Right ventricle myocardium inferior (tissue), 1 donor: ENCODE data around the gene TMEM121. TPM values are rescaled to one million over a fixed set of nuclear protein-coding genes. Genes with fewer than 3 reads are reported as not detected.

Source experiments
- ATAC-seq: fragments of 200-7000 bp; cut with Tn5 transposase; one replicate; pipeline ENCODE4 v1.9.1; 2020; ENCODE audit warnings: mild to moderate bottlenecking, moderate library complexity
- DNase-seq: peaks from one replicate; pipeline ENCODE4 v3.0.0; 2021; ENCODE audit errors: missing footprints
- intact Hi-C: fragments of 100-400 bp; cut with DNase I; formaldehyde crosslinking; loops from one replicate; pipeline ENCODE4 v1.11.0; 2022
- total RNA-seq: library from RNA; stranded (reverse); fragmentation: NEBNext Ultra II Directional; extraction: Animal tissue kit (Norgen Biotek cat#: 25700); gene quantifications from one replicate; pipeline ENCODE4 v1.2.1, GENCODE V29; 2021
- donor health status: DM: no; HTN: yes; CAD: no; lungs with severe emphysema.

Gene TMEM121
- total RNA-seq, 1 donor from 2014 or later, result 3.4 TPM

- intact Hi-C loops, result no loop called here
- ATAC-seq, result no peak
Measured at GRCh38 chr14:105508069-105508468, 18.3 kb upstream of the TMEM121 start.

GRCh38 chr14:105508601-105509000, 17.8 kb upstream of the TMEM121 start:
- ATAC-seq (no peak), DNase-seq (peak; percentile 53)
- intact Hi-C loops, result no loop called here

More at GRCh38 chr14:105508069-105508468, 18.3 kb upstream of the TMEM121 start:
- peak; percentile 47 for DNase-seq

- intact Hi-C loops, result no loop called here
- DNase-seq (no peak), ATAC-seq (no peak)
Measured at GRCh38 chr14:105517096-105517495, 9.3 kb upstream of the TMEM121 start.

GRCh38 chr14:105519946-105520698, 6.3 kb upstream of the TMEM121 start:
- intact Hi-C loops, result no loop called here
- DNase-seq (no peak), ATAC-seq (no peak)

GRCh38 chr14:105525326-105525725, 1.1 kb upstream of the TMEM121 start:
- intact Hi-C loops, result no loop called here
- ATAC-seq, result no peak

GRCh38 chr14:105526776-105527380, 495 bp downstream of the TMEM121 start:
- ATAC-seq (no peak), DNase-seq (no peak)
- intact Hi-C loops, result loop anchor here (2.0 kb wide), 1 partner anchor 32 kb away; no protein-coding TSS in a partner anchor

More at GRCh38 chr14:105525326-105525725, 1.1 kb upstream of the TMEM121 start:
- peak; percentile 11 for DNase-seq

GRCh38 chr14:105527381-105527825, 1.0 kb downstream of the TMEM121 start:
- DNase-seq (peak; percentile 55), ATAC-seq (no peak)
- intact Hi-C loops, result loop anchor here (2.0 kb wide), 1 partner anchor 33 kb away; no protein-coding TSS in a partner anchor

- DNase-seq (peak; percentile 89), ATAC-seq (peak; percentile 81)
- intact Hi-C loops, result loop anchor here (1.0 to 2.0 kb wide), 3 partner anchors 33 to 323 kb away; no protein-coding TSS in a partner anchor
Measured at GRCh38 chr14:105527826-105528585, 1.6 kb downstream of the TMEM121 start.

- ATAC-seq (no peak), DNase-seq (no peak)
- intact Hi-C loops, result loop anchor here (1.0 to 2.0 kb wide), 2 partner anchors 157 to 324 kb away; no protein-coding TSS in a partner anchor
Measured at GRCh38 chr14:105528586-105529318, 2.4 kb downstream of the TMEM121 start.

GRCh38 chr14:105529319-105529568, 2.9 kb downstream of the TMEM121 start:
- intact Hi-C loops, result loop anchor here (2.0 kb wide), 1 partner anchor 324 kb away; no protein-coding TSS in a partner anchor
- no peak for DNase-seq
- ATAC-seq, result no peak

- DNase-seq (peak; percentile 64), ATAC-seq (no peak)
- intact Hi-C loops, result loop anchor here (2.0 kb wide), 1 partner anchor 325 kb away; no protein-coding TSS in a partner anchor
Measured at GRCh38 chr14:105529569-105530284, 3.3 kb downstream of the TMEM121 start.

- intact Hi-C loops, result no loop called here
- DNase-seq, result no peak
- no peak for ATAC-seq
Measured at GRCh38 chr14:105530285-105531087, 4.1 kb downstream of the TMEM121 start.

GRCh38 chr14:105531088-105531893, 4.9 kb downstream of the TMEM121 start:
- no peak for DNase-seq
- intact Hi-C loops, result no loop called here
- ATAC-seq, result no peak

GRCh38 chr14:105531894-105532623, 5.7 kb downstream of the TMEM121 start:
- ATAC-seq, result no peak
- intact Hi-C loops, result no loop called here
- DNase-seq, result peak; percentile 44

GRCh38 chr14:105532735-105533141, 6.4 kb downstream of the TMEM121 start:
- intact Hi-C loops, result no loop called here
- ATAC-seq (no peak), DNase-seq (no peak)

GRCh38 chr14:105533391-105533790, 7.0 kb downstream of the TMEM121 start:
- ATAC-seq (no peak), DNase-seq (no peak)
- intact Hi-C loops, result no loop called here
